GM18498 (cell line): Measurements from ENCODE around the gene RPS10.
"Not testable (repeated sequence)": the region's sequence is repeated elsewhere in the genome, so short reads cannot be mapped to it uniquely, and the experiment has no call there.

Experiments
- ATAC-seq: cut with Tn5 transposase; IDR thresholded peaks from one replicate; pipeline ENCODE4 v1.9.1; 2021; ENCODE audit warnings: mild to moderate bottlenecking, moderate library complexity; ENCODE audit not compliant: unreplicated experiment

The RPS10 gene

GRCh38 chr6:34393966-34394305 lies 31.9 kb downstream of the RPS10 start:
- no peak for ATAC-seq

GRCh38 chr6:34393191-34393965 lies 32.5 kb downstream of the RPS10 start:
- ATAC-seq: no peak

- peak; percentile 83 for ATAC-seq
Observed at GRCh38 chr6:34392497-34393190, 33.2 kb downstream of the RPS10 start, which contains the start of gene NUDT3. TSS of gene NUDT3 (minus strand) at chr6:34392669. CDS start at chr6:34392362, 307 bp downstream.

DNA sequence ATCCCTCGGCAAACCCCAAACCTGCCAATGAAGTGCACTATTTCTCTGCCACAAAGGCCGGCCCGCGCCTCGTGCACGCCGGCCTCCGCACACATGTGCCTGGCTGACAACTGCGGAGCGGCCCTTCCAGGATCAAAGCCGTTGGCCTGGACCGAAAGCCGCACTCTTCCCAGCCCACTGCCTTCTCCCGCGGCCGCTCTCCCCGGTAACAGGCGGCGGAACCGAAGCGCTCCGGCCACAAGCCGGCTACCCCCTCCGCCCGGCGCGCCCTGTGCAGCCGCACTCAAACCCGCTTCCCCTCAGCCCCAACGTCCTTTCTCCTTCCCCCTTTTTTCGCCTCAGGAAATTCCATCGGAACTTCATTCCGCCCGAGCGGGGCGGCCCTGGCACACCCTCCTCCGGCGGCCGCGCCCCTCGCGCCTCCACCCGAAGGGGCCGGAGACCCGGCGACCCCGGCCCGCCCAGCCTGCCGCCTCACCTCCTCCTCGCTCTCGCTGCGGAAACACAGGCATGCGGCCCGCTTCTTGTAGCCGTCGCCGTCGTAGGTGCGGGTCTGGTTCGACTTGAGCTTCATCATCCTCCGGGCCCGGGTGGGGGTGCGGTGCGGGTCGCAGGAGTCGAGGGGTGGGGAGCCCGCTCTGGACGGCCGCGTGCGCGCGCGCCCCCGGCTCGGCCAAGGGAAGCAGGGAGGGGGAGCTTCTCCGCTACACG lies 33.9 kb downstream of the RPS10 start:
- peak; percentile 29 for ATAC-seq

- no peak for ATAC-seq
Observed at GRCh38 chr6:34391473-34391785, 34.4 kb downstream of the RPS10 start.

GRCh38 chr6:34390531-34391472 lies 35.1 kb downstream of the RPS10 start:
- ATAC-seq: no peak

DNA sequence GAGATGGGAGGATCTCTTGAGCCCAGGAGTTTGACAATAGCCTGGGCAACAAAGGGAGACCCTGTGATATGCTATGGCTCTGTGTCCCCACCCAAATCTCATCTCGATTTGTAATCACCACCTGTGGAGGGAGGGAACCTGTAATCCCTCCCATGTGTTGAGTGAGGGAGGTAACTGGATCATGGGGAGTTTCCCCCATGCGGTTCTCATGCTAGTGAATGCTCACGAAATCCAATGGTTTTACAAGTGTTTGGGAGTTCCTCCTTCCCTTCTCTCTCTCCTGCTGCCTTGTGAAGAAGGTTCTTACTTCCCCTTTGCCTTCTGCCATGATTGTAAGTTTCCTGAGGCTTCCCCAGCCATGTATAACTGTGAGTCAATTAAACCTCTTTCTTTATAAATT lies 36.8 kb downstream of the RPS10 start:
- ATAC-seq: no peak

GRCh38 chr6:34388421-34388820 lies 37.4 kb downstream of the RPS10 start:
- ATAC-seq: no peak

GRCh38 chr6:34386316-34387137 lies 39.3 kb downstream of the RPS10 start:
- no peak for ATAC-seq

GRCh38 chr6:34385793-34386195 lies 40.1 kb downstream of the RPS10 start:
- ATAC-seq: no peak

DNA sequence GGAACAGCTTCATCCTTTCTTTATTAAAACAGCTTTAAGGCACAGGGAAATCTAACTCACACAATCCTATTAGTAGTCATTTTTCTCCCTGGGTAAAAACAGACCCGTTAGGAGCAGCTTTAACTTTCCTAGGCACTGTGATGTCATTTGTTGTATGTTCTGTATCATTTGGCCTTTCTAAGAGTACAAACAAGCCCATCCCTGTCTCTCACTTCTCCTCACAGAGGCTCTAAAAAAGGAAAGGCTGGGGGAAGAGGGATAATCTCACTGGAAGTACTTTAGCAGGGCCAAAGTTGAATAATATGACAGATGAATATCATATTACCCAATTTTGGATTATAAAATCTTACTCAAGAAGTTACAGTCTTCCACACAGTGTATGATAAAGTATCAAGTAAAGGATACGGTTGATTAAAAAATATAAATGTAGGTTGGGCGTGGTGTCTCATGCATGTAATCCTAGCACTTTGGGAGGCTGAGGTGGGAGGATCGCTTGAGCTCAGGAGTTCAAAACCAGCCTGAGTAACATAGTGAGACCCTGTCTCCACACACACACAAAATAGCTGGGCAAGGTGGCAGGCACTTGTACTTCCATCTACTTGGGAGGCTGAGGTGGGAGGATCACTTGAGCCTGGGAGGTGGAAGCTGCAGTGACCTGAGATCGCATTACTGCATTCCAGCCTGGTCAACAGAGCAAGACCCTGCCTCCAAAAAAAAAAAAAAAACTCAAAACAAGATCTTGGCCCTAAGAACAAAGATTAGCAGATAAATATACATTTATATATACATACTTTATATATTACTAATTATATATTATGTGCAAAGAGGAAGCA lies 41.3 kb downstream of the RPS10 start:
- no peak for ATAC-seq

DNA sequence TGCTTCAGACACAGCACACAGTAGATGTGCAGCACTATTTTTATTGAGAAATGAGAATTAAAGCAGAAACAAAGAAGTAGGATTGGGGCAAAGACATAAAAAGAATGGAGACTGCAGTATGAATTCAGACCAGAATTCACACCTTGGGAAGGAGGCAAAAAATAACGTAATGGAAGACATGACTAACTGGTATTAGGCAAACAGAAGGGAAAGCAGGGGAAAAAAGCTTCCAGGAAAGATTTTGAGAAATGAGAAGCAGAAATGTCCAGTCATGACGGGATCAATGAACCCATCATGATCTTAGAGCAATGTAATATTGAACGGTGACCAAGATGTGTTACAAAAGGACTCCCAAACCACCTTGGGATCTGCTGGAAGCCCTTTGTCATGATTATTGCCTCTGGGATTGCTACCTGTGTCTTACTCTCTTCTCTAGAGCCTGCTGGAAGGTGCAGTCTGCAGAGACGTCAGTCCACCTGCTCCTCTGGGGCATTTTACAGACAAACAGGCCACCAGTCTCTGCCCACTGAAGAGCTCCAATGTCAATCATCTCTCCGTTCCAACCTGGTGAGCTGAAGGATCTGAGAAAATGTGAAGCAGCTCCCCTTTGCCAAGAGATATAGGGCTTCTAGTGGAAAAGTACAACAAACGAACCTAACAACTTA lies 42.1 kb downstream of the RPS10 start:
- no peak for ATAC-seq

GRCh38 chr6:34383161-34383631 lies 42.7 kb downstream of the RPS10 start:
- no peak for ATAC-seq

DNA sequence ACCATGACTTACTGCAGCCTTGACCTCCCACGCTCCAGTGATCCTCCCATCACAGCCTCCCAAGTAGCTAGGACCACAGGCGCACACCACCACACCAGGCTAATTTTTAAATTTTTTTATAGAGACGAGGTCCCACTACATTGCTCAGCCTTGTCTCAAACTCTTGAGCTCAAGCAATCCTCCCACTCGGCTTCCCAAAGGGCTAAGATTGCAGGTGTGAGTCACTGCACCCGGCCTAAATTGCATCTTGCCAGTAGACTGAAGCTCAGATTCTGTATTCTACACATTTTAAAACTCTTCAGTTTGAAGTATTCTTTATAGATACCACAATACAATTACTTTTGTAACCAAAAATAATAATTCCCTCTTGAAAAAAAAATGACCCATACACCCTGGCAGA lies 44.8 kb downstream of the RPS10 start:
- ATAC-seq: no peak

DNA sequence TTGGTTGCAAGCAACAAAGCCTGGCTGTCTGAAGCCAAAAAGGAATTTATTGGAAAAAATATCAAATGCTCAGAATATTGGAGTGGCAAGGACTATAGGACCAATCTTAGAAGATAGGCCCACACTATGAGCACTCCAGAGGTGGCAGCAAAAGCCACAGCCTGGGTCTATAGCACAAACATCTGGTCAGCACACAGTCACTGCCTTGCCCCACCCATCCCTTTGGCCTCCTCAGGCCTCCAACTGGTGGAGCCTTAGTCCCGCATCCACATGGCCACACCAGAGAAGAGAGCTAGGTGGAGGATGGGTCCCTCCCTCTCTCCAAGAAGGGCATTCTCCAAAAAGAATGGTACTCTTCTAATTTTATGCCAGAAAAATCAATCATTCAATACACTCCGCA lies 47.4 kb downstream of the RPS10 start:
- no peak for ATAC-seq

DNA sequence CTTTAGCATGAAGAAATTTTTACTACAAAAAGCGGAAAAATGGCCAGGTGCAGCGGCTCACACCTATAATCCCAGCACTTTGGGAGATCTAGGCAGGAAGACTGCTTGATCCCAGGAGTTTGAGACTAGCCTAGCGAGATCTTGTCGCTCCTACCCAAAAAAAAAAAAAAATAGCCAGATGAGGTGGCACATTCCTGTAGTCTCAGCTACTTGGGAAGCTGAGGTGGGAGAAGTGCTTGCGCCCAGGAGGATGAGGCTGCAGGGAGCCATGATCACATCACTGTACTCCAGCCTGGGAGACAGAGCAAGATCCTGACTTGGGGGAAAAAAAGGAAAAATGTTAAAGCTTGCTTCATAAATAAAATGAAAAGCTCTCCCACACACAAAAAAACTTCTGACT lies 47.9 kb downstream of the RPS10 start:
- ATAC-seq: no peak

GRCh38 chr6:34377571-34377970 lies 48.3 kb downstream of the RPS10 start:
- ATAC-seq: not testable (repeated sequence)

DNA sequence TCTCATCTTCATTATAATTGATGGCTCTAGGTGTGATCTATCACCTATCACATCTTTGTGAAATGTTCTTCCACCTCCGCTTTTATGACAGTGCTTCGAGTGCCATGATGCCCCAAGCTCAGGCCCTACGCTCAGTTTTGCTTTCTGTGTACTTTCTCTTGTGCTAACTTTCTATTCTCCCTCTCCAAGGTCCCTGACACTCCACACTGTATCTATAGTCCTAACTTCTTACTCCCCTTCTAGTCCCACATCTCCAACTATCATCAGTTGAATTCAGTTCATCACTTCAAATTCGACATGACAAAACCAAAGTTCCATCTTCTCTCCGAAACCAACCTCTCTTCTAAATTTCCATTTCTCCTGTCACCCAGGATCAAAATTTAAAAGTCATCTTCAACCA lies 50.0 kb downstream of the RPS10 start:
- ATAC-seq: no peak

DNA sequence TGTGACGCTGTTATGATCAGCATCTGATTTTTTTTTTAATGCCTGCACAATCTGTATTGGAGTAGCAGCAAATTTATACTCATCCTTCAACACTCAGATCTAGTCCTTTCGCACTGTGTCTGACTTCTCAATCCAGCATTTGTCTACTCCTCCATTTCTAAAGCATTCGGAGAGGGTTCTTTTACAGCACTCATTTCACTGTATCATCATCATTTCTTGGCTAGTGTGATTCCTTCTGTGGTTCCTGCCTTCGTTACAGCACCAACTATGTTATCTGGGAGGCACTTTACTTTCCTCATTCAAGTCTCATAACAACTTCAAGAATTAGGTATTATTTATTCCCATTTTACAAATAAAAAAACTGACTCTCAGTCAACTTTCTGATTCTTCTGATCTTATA lies 51.4 kb downstream of the RPS10 start:
- ATAC-seq: no peak
